Breast epithelium (tissue), 4 donors: Measurements from ENCODE around the gene TNFAIP8L1. TPM values are rescaled to one million over a fixed set of nuclear protein-coding genes. Genes with fewer than 3 reads are reported as not detected.
A peak's percentile ranks its signal among the peaks of the same experiment; 100 is the strongest.

Experiments
- DNase-seq, 2 donors: peaks; one replicate each; pipeline ENCODE4 v3.0.0-alpha.2; 2019; ENCODE audit warnings: low spot score in 2 of 2
- H3K27ac ChIP-seq, 2 donors: fragments of 200-600 bp; sonication (generic) in 1 of 2; one replicate each; pipeline ENCODE4 v1.5.1; 2016 to 2019; ENCODE audit warnings: mild to moderate bottlenecking in 1 of 2
- H3K27me3 ChIP-seq, 2 donors: fragments of 200-600 bp; sonication (generic) in 1 of 2; one replicate each; pipeline versions ENCODE4 v1.5.1 to v1.6.0; 2017 to 2019; ENCODE audit warnings: control low read depth in 1 of 2, mild to moderate bottlenecking in 1 of 2
- H3K36me3 ChIP-seq: fragments of 200-600 bp; one replicate; pipeline ENCODE4 v1.5.1; 2019
- H3K4me1 ChIP-seq, 2 donors: fragments of 200-600 bp; sonication (generic); one replicate each; pipeline ENCODE4 v1.5.1; 2016 to 2019; ENCODE audit warnings: control low read depth in 1 of 2
- H3K4me3 ChIP-seq, 3 donors: fragments of 200-600 bp; sonication (generic); 1 replicate in 2 of 3; 2 replicates in 1 of 3; pipeline ENCODE4 v1.5.1; 2016 to 2019; ENCODE audit warnings: mild to moderate bottlenecking in 3 of 3, moderate library complexity in 2 of 3
- H3K9me3 ChIP-seq, 2 donors: fragments of 200-600 bp; sonication (generic) in 1 of 2; one replicate each; pipeline ENCODE4 v1.5.1; 2016 to 2019; ENCODE audit warnings: control low read depth in 1 of 2
- CTCF ChIP-seq, 3 donors: fragments of 450-650 bp; IDR thresholded peaks; one replicate each; pipeline ENCODE4 v1.5.1; 2016 to 2017; ENCODE audit warnings: antibody characterized with exemption in 3 of 3, mild to moderate bottlenecking in 3 of 3, moderate library complexity in 3 of 3
- POLR2A ChIP-seq: fragments of 450-650 bp; IDR thresholded peaks from one replicate; pipeline ENCODE4 v1.6.1; 2016; ENCODE audit warnings: antibody characterized with exemption, mild to moderate bottlenecking, moderate library complexity
- POLR2AphosphoS5 ChIP-seq, 3 donors: sonication (generic); formaldehyde crosslinking; IDR thresholded peaks; one replicate each; pipeline ENCODE4 v1.6.1; 2017; ENCODE audit warnings: antibody characterized with exemption in 3 of 3
- intact Hi-C: fragments of 100-400 bp; cut with DNase I; formaldehyde crosslinking; loops from one replicate; pipeline ENCODE4 v1.15.1; 2023; ENCODE audit warnings: low total_unique reads
- total RNA-seq, 3 donors: library from RNA; depleted of rRNA; stranded (reverse); fragments of >200 nt; gene quantifications; one replicate each; pipeline ENCODE4 v1.1.0, GENCODE V29; 2016

TNFAIP8L1 gene
- total RNA-seq, 3 donors from 2014 or later: 1.6 to 3.6 (median 2.9) TPM

- Histone ChIP-seq H3K9me3 (no peaks in the 10 kb centered on the region), H3K4me1 (peaks cover 9 to 13% of the 10 kb centered on the region in 2 donors), H3K36me3 (peaks cover 2% of the 10 kb centered on the region), H3K4me3 (peak overlapping the region in 1 of 3 donors; percentile 45), H3K27ac (peak overlapping the region; percentile 91 to 96), H3K27me3 (no peaks in the 10 kb centered on the region)
- intact Hi-C loops: no loop called here
- no peak for DNase-seq
- no peak for TF ChIP-seq POLR2A
- TF ChIP-seq POLR2AphosphoS5 (IDR thresholded peaks at IDR 0.05): no peak
- TF ChIP-seq CTCF (IDR thresholded peaks at IDR 0.05): no peak
Measured at GRCh38 chr19:4693471-4694121, 54.3 kb downstream of the TNFAIP8L1 start.

DNA sequence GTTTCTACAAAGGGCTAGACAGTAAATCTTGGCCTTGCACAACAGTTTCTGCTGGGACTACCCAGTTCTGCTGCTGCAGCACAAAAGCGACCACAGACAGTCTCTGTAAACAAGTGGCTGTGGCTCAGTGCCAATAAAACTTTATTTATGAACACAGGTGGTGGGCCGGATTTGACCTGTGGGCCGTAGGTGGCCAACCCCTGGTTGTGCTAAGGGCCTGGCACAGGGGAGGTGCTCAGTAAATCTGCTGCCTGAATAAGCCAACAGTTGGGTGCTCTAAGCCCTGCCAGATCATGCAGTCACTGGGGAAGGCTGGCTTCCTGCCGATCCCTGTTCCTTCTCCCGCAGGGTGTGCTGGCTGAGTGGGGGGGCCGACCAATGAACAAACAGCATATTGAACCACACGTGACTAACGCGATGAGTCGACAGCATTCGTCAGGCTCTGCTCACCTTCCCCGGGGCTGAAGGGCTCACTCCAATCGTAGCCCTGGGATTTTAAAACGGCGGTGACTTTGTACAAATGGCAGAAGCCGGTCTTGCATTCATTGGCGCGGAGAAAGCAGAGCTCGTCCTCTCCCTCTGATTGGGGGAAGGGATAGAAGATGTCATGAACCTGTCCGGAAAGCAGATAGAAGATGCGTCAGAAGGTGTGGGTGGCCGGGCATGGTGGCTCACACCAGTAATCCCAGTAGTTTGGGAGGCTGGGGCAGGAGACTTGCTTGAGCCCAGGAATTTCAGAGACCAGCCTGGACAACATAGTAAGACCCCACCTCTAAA, 55.1 kb downstream of the TNFAIP8L1 start:
- DNase-seq: peak; percentile 92 to 93

GRCh38 chr19:4695224-4695731, 56.0 kb downstream of the TNFAIP8L1 start:
- H3K9me3 ChIP-seq: no peaks in the 10 kb centered on the region
- peak; percentile 66 to 76 for DNase-seq
- H3K4me3 ChIP-seq: peak overlapping the region in 2 of 3 donors; percentile 13 to 45
- H3K36me3 ChIP-seq: peaks cover 9% of the 10 kb centered on the region
- H3K4me1 ChIP-seq: peaks cover 9 to 13% of the 10 kb centered on the region in 2 donors
- no peaks in the 10 kb centered on the region for H3K27me3 ChIP-seq
- peak overlapping the region; percentile 91 to 96 for H3K27ac ChIP-seq
- TF ChIP-seq POLR2AphosphoS5 (IDR thresholded peaks at IDR 0.05) (peak in 1 of 3 donors; percentile 33), POLR2A (no peak), CTCF (IDR thresholded peaks at IDR 0.05) (no peak)
- intact Hi-C loops: no loop called here

More for the DNA sequence above, 55.1 kb downstream of the TNFAIP8L1 start:
- Histone ChIP-seq H3K4me1 (peaks cover 9 to 13% of the 10 kb centered on the region in 2 donors), H3K27me3 (no peaks in the 10 kb centered on the region), H3K27ac (peak overlapping the region; percentile 91 to 96), H3K9me3 (no peaks in the 10 kb centered on the region), H3K36me3 (peaks cover under 1% of the 10 kb centered on the region), H3K4me3 (peak overlapping the region in 2 of 3 donors; percentile 13 to 45)
- intact Hi-C loops: no loop called here
- TF ChIP-seq POLR2AphosphoS5 (IDR thresholded peaks at IDR 0.05): peak in 2 of 3 donors; percentile 40 to 41
- peak; percentile 14 for TF ChIP-seq POLR2A
- TF ChIP-seq CTCF (IDR thresholded peaks at IDR 0.05): no peak

- peak overlapping the region; percentile 83 to 91 for H3K27ac ChIP-seq
- no peak for DNase-seq
Measured at GRCh38 chr19:4697304-4697703, 58.0 kb downstream of the TNFAIP8L1 start.

More at GRCh38 chr19:4697304-4697703, 58.0 kb downstream of the TNFAIP8L1 start:
- H3K36me3 ChIP-seq: peaks cover 10% of the 10 kb centered on the region
- no peaks in the 10 kb centered on the region for H3K27me3 ChIP-seq
- no peak overlapping the region for H3K4me3 ChIP-seq
- peaks cover 9 to 13% of the 10 kb centered on the region in 2 donors for H3K4me1 ChIP-seq
- H3K9me3 ChIP-seq: no peaks in the 10 kb centered on the region
- TF ChIP-seq POLR2AphosphoS5 (IDR thresholded peaks at IDR 0.05): no peak
- no peak for TF ChIP-seq CTCF (IDR thresholded peaks at IDR 0.05)
- TF ChIP-seq POLR2A: no peak
- intact Hi-C loops: loop anchor here (1.0 kb wide), 1 partner anchor 27 kb away; no protein-coding TSS in a partner anchor
